ENCODE results near the gene RSF1.

RSF1 gene

DNA sequence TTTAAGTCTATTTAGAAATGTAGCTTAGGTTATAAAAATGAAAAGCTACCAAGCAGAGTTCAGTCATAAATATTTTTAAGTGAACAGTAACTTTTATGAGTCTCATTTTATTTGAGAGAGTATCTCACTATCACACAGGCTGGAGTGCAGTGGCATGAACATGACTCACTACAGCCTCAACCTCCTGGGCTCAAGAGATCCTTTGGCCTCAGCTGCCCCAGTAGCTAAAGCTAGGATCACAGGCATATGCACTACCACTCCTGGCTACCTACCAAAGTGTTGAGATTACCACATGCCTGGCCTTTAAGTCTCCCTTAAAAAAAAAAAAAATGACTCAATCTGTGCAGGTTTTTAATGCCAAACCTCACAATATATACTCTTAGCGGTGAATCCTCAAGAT, 148.3 kb downstream of the RSF1 start:
- Histone ChIP-seq H3K4me1 (no peaks in the 10 kb centered on the region), H3K9me3 (no peaks in the 10 kb centered on the region), H3K36me3 (peaks cover 80% of the 10 kb centered on the region), H3K27me3 (no peaks in the 10 kb centered on the region), H3K4me3 (ENCODE audit: low read depth, low read length) (no peak overlapping the region)
- TF ChIP-seq, protein P1, sequence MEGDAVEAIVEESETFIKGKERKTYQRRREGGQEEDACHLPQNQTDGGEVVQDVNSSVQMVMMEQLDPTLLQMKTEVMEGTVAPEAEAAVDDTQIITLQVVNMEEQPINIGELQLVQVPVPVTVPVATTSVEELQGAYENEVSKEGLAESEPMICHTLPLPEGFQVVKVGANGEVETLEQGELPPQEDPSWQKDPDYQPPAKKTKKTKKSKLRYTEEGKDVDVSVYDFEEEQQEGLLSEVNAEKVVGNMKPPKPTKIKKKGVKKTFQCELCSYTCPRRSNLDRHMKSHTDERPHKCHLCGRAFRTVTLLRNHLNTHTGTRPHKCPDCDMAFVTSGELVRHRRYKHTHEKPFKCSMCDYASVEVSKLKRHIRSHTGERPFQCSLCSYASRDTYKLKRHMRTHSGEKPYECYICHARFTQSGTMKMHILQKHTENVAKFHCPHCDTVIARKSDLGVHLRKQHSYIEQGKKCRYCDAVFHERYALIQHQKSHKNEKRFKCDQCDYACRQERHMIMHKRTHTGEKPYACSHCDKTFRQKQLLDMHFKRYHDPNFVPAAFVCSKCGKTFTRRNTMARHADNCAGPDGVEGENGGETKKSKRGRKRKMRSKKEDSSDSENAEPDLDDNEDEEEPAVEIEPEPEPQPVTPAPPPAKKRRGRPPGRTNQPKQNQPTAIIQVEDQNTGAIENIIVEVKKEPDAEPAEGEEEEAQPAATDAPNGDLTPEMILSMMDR (IDR thresholded peaks at IDR 0.05; ENCODE audit: low read depth, low read length), result no peak
- DNase-seq, result no peak

DNA sequence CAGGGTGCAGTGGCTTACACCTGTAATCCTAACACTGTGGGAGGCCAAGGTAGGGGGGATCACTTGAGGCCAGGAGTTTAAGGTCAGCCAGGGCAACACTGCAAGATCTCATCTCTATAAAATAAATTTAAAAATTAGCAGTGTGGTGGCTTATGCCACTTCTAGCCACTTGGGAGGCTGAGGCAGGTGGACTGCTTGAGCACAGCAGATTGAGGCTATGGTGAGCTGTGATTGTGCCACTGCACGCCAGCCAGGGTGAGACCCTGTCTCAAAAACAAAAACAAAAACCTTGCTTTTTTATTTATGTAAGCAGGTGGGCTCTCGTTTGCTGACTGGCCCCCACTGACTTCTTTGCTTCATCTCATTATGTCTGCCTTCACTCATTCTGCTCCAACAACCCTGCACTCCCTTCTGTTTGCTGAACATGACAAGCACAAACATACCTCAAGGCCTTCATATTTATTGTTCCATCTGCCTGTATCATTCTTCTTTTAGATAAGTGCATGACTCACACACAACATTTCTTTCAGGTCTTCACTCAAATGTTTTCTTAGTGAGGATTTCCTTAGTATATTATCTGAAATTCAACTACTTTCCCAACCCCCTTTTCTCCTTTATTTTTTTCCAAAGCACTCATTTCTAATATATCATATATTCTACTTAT, 150.5 kb downstream of the RSF1 start:
- no peak for DNase-seq
- TF ChIP-seq, protein P1 (IDR thresholded peaks at IDR 0.05; ENCODE audit: low read depth, low read length), result no peak
- no peaks in the 10 kb centered on the region for H3K4me1 ChIP-seq
- H3K4me3 ChIP-seq (ENCODE audit: low read depth, low read length), result no peak overlapping the region
- peaks cover 76% of the 10 kb centered on the region for H3K36me3 ChIP-seq
- H3K27me3 ChIP-seq, result no peaks in the 10 kb centered on the region
- no peaks in the 10 kb centered on the region for H3K9me3 ChIP-seq

DNA sequence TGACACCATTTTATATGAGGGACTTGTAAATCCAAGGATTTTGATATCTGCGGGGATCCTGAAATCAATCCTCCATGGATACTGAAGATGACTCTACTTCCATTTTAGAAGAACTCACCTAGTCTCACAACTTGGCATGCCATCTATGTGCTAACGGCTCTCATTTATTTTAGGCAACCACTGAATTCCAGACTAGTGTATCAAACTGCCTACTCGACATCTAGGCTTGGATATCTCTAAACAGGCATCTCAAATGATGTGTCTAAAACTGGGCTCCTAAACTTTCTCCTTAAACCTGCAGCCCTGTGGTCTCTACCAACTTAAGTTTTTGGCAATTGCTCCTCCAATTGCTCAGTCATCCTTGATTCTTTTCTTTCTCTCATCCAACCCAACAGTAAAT, 151.8 kb downstream of the RSF1 start:
- H3K9me3 ChIP-seq, result no peaks in the 10 kb centered on the region
- H3K4me1 ChIP-seq, result no peaks in the 10 kb centered on the region
- TF ChIP-seq, protein P1 (IDR thresholded peaks at IDR 0.05; ENCODE audit: low read depth, low read length), result no peak
- no peak overlapping the region for H3K4me3 ChIP-seq (ENCODE audit: low read depth, low read length)
- peaks cover 74% of the 10 kb centered on the region for H3K36me3 ChIP-seq
- DNase-seq, result no peak
- H3K27me3 ChIP-seq, result no peaks in the 10 kb centered on the region

DNA sequence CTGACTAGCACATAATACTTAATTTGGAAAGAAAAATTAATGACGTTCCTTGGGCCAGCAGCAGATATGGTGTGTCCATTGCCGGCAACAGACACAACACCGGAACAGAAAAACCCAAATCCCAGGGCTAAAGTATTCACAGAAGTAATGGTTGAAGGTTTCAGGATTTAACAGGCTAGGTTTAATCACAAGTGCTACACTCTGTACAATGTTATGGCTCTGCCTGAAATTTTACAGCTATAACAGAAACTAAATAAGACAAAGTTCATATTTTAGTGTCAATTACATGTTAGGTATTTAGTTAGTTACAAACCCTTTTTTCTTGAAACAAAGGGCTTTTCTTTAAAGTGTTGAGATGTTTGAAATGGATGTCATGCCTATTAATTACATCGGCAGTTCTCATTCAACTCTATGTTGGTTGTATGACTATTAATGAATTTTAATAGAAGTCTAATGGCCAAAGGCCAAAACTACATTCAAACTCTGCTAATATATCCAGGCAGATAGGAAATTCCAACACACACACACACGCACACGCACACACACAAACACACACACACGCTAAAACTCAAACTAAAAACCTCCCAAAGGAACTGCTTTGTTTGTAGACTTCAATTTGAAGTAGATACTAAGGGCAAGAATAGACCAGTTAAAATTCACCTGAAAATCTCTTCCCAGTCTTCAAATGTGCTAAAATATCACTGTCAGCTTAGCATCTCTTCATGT, 155.1 kb downstream of the RSF1 start:
- peaks cover 53% of the 10 kb centered on the region for H3K36me3 ChIP-seq
- H3K27me3 ChIP-seq, result no peaks in the 10 kb centered on the region
- TF ChIP-seq, protein P1 (IDR thresholded peaks at IDR 0.05; ENCODE audit: low read depth, low read length), result no peak

DNA sequence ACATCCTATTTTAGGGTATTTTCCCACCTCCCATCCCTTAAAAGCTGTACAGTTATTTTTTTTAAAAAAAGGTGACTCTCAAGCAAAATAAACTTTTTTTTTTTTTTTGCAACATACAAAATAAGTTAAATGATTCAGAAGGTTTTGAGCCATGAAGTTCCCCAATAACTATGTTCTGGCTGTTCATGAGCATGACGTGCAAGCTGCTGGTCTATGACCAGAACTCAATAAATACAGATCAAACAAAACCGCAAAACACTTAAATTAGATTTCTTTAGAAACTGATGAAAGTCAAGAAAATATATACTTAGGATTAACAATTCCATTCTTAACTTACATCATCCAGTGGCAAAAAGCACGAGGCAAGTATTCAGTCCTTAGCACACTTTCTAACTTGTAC, 158.9 kb downstream of the RSF1 start:
- no peak for DNase-seq
- peaks cover 20% of the 10 kb centered on the region for H3K36me3 ChIP-seq
- no peaks in the 10 kb centered on the region for H3K9me3 ChIP-seq
- H3K4me1 ChIP-seq, result no peaks in the 10 kb centered on the region
- no peak overlapping the region for H3K4me3 ChIP-seq (ENCODE audit: low read depth, low read length)
- H3K27me3 ChIP-seq, result no peaks in the 10 kb centered on the region
- TF ChIP-seq, protein P1 (IDR thresholded peaks at IDR 0.05; ENCODE audit: low read depth, low read length), result no peak

More for the DNA sequence above, 155.1 kb downstream of the RSF1 start:
- H3K4me1 ChIP-seq, result no peaks in the 10 kb centered on the region
- no peak overlapping the region for H3K4me3 ChIP-seq (ENCODE audit: low read depth, low read length)
- no peaks in the 10 kb centered on the region for H3K9me3 ChIP-seq
- no peak for DNase-seq

DNA sequence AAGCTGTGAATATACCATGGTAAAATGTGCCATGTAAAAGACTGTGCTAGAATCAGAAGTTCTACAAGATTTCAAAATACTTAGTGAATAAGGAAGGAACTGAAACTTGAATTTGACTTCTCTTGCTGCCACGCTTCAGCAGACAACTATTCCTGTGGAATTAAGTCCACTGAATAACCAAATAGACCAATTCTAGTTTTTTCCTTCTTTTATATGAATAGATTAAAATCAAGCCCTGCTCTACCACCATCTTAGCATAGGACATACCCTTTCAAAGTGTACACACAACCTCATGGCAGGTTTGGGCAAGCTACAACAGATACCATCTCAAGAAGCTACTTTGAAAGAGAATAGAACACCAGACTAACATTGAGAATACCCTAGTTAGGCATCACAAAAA, 159.6 kb downstream of the RSF1 start:
- DNase-seq, result no peak

More for the DNA sequence above, 159.6 kb downstream of the RSF1 start:
- Histone ChIP-seq H3K36me3 (peaks cover 18% of the 10 kb centered on the region), H3K4me1 (no peaks in the 10 kb centered on the region), H3K27me3 (no peaks in the 10 kb centered on the region), H3K4me3 (ENCODE audit: low read depth, low read length) (no peak overlapping the region), H3K9me3 (no peaks in the 10 kb centered on the region)
- TF ChIP-seq, protein P1 (IDR thresholded peaks at IDR 0.05; ENCODE audit: low read depth, low read length), result no peak

Data from BE2C (cell line).